ENCODE measurements around the gene STX10.
"Not testable (repeated sequence)": the region's sequence is repeated elsewhere in the genome, so short reads cannot be mapped to it uniquely, and the experiment has no call there.

STX10 gene

DNA sequence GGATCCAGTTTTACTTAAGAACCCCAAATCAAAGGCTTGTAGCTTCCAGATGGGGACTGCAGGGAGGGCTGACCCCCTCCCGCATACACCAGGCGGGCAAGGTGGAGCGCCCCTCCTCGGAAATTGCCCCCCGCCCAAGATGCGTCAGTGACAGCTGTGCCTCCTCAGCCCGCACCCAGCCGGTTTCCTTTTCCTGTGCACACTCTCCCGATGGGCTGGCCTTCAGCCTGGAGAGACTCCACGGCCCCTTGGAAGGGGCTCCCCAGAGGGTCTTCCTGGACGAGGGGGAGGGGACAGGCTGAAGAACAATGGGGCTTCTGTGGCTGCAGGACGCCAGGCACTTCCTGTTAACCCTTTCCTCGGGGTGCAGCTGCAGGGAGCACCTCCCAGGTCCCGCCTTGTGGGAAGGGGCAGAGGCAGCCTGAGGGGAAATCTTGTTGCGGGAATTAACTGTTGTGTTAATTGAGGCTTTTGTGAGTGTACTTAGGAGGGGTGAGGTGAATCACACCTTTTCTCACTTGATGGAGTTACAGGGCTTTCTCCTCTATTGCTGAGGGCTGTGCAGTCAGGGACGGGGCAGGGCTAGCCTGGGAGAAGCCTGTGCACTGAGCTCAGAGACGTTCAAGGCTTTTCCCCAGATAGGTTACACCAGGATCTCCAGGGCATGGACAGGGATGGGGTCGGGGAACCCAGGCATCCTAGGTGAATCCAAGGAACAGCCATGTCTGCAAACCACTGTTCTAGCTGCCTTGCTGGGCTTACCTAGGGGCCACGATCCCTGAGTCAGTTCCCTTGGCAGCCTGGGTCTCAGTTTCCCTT, 14.4 kb upstream of the STX10 start:
- DNase-seq (ENCODE audit: low read depth): no peak

DNA sequence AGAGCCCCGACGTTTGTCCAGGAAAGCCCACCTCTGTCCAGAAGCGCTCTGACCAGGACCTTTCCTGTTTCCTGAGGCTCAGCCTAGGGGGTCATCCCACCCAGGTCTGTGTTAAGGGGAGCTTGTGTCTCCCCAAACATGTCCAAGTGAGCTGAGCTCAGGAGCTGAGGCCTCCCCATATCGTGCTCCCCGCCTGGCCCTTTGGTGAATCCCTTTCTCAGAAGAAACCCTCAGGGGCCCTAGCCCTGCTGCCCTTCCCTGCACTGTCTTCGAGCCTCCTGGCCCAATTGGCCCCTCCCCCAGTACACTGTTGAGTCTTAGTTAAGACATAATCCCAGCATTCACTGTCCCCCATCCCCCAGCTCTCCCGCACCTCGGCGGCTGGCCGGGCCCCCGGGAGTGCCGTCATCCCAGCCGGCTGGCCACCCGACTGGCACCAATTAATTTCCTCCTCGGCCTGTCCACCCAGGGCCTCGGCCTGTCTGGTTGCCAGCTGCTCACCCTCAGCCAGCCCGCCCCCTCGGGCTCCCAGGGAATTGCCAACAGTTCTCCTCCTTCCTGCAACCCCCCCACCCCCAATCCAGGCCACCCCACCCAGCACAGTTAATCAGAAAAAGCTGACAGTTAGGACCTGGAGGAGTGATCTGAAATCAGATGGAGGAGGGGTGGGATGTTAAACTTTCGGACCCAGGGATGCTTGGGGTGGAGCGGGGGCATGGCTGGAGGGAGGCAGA, 13.6 kb upstream of the STX10 start:
- DNase-seq (ENCODE audit: low read depth): no peak

DNA sequence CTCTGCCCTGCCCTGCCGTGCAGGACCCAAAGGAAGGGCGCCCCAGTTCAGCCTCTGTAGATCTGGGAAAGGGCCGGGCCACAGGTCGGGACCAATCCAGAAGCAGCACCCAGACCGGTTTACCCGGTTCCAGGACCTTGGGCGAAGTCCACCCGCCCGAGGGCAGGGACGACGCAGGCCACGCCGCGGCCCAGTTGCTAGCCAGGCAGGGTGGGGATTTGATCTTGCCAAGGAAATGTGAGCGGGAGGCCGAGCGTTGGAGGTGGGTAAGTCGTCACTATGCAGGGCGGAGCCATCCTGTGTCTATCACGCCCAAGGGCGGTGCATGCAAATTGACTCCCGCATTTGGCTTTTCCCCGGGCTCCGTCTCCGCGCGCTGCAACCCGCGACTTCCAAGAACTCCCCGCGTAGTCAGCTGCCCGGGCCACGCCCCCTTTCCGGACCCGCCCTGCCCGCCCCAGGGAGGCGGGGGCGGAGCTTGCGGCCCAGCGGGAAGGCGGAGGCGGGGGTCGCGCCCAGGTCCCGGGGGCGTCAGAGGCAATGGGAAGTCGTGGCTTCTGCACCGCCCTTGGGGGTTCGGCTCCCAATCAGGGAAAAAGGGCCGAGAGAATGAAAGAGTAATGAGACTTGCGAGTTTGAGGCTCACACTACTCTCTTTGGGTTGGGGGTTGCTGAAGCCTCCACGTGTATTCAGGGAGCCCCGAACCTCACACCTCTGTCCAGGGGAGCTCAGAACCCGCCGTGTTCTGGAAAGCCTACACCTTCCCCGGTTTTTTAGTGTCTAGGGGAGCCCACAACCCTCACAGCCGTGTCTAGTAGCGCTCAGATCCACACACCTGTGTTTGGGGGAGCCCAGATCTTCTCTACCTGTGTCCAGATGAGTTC, 12.8 kb upstream of the STX10 start:
- DNase-seq (ENCODE audit: low read depth): peak; percentile 74

DNA sequence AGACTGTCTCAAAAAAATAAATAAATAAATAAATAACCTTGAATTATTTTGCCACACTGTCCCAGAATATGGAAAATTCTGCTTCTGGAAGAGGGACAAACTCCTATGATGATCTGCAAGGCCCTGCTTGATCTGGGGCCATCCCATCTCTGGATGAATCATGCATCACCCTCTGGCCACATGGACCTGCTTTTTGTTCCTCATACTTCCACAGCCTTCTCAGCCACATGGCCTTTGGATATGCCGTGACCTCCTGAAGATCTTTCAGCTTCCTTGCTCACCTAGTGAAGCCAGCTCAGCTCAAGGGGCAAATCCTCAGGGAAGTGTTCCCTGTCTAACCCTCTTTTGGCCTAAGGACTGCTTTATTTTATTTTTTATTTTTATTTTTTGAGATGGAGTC, 10.4 kb upstream of the STX10 start:
- no peak for DNase-seq (ENCODE audit: low read depth)

DNA sequence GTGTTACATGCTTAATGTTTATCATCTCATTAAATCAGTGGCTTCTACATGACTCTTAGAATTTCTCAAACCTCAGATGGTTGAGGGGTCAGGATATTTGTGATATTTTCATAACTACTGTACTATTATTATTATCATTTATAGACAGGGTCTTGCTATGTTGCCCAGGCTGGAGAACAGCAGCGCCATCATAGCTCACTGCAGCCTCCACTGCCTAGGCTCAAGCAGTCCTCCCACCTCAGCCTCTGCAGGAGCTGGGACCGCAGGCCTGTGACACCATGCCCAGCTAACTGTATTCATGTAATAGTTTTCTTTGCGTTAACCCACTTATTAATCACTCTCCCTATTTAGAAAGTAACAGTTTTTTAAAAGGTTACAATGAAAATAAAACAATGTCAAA, 9.5 kb upstream of the STX10 start:
- DNase-seq (ENCODE audit: low read depth): no peak

DNA sequence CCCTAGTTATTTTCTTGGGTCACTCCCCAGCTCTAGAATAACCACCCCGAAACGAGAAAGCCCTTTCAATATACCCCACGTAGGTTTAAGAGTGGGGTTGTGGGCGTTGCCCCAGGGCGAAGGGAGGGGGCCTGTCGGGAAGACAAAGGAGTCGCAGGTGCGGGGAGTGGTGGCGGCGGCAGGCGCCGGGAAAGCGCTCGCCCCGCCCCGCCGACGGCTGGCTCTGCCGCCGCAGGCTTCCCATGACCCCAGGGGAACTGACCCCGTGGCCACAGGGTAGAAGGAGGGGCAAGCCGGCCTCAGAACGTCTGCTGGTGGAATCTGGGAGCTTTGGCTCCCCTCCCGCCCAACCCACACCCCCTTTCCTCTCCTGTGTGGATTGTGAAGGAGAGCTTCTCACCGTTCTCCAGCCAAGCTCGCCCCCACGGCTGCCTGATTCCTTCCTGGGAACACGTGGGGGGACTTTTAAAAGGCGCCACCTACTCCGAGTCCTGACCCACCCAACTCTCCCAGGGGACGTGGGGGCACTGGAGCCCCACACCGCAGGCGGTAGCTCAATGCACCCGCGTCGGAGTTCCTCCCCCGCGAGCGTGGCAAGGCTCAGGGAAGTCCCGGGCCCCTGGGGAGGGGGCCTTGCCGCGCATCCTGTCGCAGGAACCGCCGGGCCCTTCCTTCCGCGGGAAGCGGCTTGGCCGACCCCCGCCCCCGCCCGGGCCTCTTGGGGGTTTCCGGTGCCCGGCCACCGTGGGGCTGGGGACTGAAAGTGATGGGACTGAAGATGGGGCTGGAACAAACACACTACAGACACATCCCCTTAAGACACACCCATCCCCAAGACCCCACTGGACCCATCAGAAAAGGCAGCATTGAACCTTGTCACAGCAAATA, 5.5 kb upstream of the STX10 start:
- no peak for DNase-seq (ENCODE audit: low read depth)

DNA sequence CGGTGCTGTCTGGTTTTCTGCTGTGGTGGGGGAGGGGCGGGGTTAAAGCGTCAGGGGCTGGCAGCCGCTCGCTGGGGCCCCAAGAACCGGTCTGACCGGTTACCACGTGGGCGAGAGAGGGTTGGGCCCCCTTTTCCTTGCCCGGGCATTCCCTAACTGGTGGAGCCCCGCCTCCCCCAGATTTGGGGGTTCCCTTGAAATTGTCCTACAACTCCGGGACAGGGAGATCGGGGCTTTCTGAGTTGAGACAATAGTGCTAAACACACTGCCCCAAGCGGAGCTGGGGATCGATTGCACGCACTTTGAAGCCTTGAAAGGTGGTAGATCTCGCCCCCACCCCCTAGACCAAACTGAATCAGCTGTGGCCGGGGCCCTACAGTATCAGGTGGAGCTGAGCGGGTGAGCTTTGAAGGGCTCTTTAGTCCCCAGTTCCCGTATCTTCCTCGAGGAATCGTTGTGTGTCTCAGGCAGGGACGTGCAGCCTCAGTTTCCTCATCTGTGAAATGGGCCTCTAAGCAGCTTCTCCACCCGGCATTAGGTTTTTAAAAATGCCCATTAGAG, 4.8 kb upstream of the STX10 start:
- DNase-seq (ENCODE audit: low read depth): peak; percentile 66

DNA sequence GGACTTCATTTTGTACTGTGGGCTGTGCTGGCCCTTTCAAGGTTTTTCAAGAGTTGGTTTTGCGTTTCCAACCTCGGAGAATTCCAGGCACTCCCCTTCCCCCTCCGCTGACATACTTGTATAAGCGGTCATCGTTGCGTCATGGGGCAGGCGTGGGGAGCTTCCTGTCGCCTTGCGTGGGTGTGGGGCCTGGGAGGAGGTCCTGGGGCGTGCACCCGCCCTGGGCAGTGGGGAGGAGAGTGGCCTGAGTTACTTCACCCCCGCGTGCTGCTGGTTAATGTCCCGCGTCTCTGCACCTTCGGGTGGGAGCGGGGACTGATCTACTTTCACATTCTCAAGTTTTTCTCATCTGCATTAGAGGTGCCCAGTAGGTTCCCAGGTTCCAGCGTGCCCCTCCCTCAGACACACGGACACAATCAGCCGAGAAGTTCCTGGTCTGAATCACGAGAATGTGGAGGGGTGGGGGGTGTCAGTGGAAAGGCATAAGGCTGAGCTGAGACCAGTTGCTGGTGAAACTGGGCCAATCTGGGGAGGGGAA, 4.1 kb upstream of the STX10 start:
- DNase-seq (ENCODE audit: low read depth): no peak

DNA sequence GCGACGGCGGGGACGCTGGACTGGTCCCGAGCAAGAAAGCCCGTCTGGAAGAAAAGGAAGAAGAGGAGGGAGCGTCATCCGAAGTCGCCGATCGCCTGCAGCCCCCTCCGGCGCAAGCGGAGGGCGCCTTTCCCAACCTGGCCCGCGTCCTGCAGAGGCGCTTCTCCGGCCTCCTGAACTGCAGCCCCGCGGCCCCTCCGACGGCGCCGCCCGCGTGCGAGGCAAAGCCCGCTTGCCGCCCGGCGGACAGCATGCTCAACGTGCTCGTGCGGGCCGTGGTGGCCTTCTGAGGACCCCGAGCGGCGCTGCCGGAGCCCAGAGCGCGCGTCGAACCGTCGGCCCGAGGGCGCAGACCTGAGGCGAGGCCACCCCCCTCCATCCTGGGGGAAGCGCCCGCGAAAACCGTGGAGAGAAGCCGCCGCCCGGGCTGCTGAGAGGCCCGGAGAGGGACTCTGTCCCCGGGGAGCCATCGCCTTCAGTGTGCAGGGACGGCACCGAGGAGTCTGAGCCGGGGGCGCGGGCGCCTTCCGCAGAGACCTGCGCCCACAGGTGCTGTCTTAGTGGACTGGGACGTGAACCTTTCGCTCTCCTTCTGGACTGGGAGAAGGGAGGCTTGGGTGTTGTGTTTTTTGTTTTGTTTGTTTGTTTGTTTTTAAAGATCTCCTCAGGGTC, 3.5 kb upstream of the STX10 start:
- no peak for DNase-seq (ENCODE audit: low read depth)

DNA sequence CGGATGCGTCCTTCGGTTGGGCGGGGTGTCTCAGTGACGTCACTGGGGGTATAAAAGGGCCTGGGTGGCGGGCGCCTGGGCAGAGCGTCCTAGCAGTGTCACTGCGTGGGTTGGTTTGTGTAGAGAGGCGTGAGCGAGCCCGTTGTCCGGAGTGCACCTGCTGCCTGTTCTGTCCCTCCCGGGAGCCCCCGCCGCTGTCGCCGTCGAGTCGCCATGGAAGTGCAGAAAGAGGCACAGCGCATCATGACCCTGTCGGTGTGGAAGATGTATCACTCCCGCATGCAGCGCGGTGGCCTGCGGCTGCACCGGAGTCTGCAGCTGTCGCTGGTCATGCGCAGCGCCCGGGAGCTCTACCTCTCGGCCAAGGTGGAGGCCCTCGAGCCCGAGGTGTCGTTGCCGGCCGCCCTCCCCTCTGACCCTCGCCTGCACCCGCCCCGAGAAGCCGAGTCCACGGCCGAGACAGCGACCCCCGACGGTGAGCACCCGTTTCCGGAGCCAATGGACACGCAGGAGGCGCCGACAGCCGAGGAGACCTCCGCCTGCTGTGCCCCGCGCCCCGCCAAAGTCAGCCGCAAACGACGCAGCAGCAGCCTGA, 2.9 kb upstream of the STX10 start:
- peak; percentile 96 for DNase-seq (ENCODE audit: low read depth)

DNA sequence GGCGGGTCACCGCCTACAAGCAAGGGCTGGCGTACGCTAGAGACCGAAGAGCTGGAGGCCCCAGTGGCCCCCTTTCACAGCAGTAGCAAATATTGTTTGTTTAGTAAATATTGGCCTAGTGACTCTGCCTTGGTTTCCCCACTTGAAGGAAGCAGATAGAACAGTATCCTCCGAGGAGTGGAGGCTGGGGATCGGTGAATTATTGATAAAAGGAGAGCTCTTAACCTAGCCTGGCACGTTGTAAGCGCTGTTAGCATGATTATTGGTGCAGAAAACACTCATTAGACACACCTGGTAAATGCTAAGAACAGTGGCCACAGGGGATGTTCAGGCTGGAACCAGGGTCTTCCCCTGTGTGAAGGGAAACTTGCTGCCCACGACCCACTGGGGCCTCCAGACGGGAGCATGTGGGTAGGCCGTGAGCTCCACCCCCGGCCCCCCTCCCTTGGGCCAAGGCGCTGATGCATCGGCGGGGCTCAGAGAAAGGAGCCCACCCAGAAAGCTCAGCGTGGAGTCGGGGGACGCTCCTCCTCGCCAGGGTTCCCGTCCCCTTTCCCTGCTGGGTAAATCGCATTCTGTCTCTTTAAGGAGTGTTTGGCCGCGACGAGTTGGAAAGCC, 2.3 kb upstream of the STX10 start:
- no peak for DNase-seq (ENCODE audit: low read depth)

DNA sequence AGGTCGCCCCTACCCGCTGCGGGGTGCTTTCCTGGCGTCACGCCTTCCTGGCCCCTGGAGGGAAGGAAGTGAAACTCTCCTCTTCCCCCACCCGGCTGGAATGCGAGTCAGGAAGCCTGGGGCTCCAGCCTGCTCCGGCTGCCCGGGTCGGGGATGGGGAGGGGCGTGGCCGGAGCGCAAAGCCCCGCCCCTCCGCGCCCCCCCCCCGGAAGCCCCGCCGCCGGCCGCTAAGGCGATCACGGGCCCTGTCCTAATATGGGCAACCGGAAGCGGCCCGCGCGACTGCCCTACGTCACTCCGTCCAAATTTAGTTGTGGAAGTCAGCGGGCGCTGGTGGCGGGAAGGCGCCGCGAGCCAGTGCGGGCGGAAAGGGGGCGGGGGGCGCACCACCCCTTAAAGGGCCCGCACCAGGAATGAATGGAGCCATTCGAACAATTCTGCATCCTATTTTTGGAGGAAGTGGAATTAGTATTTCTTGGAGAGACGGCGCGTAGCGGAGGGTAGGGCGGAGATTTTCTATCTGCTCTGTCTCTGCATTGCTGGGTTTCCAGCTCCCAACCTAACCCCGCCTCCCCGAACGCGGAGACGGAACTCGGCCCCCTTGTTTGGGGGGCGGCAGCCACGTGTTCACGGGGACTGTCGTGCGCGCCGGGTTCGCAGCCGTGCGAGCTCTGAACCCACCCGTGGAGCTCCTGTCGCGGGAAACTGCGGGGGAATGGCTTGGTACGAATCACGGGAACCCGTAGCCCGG, 1.6 kb upstream of the STX10 start:
- peak; percentile 89 for DNase-seq (ENCODE audit: low read depth)

DNA sequence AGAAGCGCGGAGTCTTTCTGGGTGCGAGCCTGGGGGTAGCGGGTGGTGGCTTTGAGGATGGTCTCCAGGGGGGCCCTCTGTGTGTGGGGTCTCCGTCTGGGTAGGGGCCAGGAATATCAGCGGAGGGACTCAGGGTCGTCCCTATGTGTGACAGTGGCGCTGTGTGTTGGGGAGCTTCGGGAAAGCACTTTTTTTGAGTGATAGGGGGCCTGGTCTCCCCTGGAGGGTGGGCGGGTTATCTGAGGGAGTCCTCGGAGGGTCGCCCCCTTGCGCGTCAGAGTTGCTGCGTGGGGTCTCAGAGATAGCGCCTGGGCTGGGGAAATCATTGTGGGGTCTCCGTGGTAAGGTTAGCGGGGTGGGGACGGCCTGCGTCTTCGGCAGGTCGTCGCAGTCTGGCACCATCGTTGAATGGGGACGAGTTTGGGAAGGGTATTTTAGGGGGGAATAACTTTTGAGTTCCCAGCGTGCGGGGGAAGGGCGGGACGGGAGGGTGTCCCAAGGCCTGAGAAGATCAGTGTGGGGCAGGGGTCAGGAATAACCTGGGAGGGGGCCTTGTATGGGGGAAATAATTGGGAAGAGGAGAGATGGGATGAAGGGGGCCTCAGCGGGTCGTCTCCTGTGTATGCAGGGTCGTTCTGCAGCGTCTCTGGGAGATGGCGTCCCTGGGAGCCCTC, 893 bp upstream of the STX10 start:
- DNase-seq (ENCODE audit: low read depth): no peak

DNA sequence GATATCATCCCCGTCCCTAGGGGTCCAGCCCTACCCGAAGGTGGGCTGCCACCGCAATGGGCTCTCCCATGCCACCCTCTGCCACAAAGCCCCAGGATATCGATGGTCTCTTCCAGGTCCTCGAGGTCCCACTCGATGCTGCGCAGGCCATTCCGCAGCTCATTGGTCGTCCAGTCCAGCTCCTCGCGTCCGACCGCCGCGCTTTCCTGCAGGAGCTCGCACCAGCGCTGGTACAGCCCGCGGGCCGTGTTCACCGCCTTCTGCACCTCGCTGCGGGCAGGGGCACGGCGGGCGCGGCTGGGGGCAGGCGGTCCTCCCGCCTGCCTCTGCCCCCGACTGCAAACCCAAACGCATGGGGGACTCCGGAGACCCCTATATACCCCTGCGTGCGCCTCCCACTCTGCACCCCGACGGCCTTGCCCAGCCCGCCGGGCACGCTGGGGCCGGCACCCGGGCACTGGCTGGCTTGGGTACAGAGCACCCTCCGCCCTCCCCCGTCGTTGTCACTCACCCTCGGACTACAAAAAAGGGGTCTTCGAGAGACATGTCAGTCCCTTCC, 468 bp downstream of the STX10 start:
- no peak for DNase-seq (ENCODE audit: low read depth)

DNA sequence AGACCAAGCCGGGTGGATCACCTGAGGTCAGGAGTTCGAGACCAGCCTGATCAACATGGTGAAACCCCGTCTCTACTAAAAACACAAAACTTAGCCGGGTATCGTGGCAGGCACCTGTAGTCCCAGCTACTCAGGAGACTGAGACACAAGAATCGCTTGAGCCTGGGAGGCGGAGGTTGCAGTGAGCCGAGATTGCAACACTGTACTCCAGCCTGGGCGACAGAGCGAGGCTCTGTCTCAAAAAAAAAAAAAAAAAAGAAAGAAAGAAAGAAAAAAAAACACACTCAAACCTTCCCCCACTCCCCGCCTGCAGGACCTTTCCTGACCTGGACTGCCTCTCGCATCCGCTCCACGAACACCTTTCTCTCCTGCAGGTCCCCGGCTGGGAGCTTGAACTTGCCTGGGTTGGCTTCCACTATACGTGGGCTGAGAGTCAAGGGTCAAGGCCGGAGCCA, 975 bp downstream of the STX10 start:
- DNase-seq (ENCODE audit: low read depth): not testable (repeated sequence)

DNA sequence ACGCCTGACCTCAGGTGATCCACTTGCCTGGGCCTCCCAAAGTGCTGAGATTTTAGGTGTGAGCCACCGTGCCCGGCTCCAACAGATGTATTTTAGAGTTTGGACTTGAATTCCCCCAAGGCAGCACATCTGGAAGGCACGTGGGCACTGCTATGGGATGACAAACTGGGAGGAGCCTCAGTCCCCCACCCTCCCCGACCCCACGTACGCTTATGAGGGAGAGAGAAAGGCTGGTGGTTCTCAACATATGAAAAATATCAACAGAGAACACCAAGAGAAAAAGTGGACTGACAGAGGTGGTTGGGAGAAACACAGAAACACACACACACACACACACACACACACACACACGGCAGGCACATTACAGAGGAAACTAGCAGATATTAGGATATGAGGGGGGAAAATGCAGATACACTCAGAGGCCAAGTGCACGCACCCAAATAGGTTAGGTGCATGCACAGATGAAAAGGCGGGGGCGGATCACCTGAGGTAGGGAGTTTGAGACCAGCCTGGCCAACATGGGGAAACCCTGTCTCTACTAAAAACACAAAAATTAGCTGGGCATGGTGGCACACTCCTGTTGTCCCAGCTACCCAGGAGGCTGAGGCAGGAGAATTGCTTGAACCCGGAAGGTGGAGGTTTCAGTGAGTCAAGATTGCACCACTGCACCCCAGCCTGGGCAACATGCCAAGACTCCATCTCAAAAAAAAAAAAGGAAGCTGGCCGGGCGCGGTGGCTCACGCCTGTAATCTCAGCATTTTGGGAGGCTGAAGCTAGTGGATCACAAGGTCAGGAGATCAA, 3.2 kb downstream of the STX10 start:
- no peak for DNase-seq (ENCODE audit: low read depth)

Measured in stimulated activated CD8-positive, alpha-beta memory T cell treated with anti-CD3 and anti-CD28 coated beads, Interleukin-15, amount 100 ng/mL, for 1 hour (primary cell).